Measurements from ENCODE around the gene SLC33A1. TPM values are rescaled to one million over a fixed set of nuclear protein-coding genes. Genes with fewer than 3 reads are reported as not detected.
A peak's percentile ranks its signal among the peaks of the same experiment; 100 is the strongest.
"Not testable (repeated sequence)": the region's sequence is repeated elsewhere in the genome, so short reads cannot be mapped to it uniquely, and the experiment has no call there.

The SLC33A1 gene
- total and polyA plus RNA-seq, 10 of the 15 experiments (the other 5 are each of a cell fraction or from before 2014, with no cell fraction given) = 6.4 to 25.2 (median 19.8) TPM

GRCh38 chr3:155862290-155862982, 8.2 kb upstream of the SLC33A1 start:
- 70% methylated on average over 12 of the region's 12 CpGs for WGBS (ENCODE audit: insufficient coverage, insufficient replicate concordance, low lambda C conversion rate, missing lambda C conversion rate)
- H3K9ac ChIP-seq (ENCODE audit: control insufficient read depth, insufficient read depth, low read length); H3K79me2 ChIP-seq (ENCODE audit: control insufficient read depth, insufficient read depth, low read length); H3K27ac ChIP-seq (ENCODE audit: control insufficient read depth, insufficient read depth); H3K4me2 ChIP-seq (ENCODE audit: control insufficient read depth, insufficient read depth); DNase-seq (ENCODE audit: low read depth, low spot score); H3K4me3 ChIP-seq; FAIRE-seq; in situ Hi-C loops (cut with MboI); H3K9me3 ChIP-seq (replicated peaks; ENCODE audit: control insufficient read depth, insufficient read depth, low read length); H3K4me1 ChIP-seq (ENCODE audit: control insufficient read depth, insufficient read depth, low read length); BruUV-seq (replicated peaks); H2AFZ ChIP-seq (ENCODE audit: control insufficient read depth, low read depth, low read length); H3K27me3 ChIP-seq (replicated peaks in 1 of 2; ENCODE audit: control insufficient read depth in 2 of 2, insufficient read depth in 2 of 2, low read length in 1 of 2); H3K36me3 ChIP-seq (ENCODE audit: control insufficient read depth in 2 of 2, insufficient read depth in 2 of 2, low read length in 1 of 2); H4K20me1 ChIP-seq (ENCODE audit: control insufficient read depth, insufficient read depth): not testable (repeated sequence)
- SMC1A ChIA-PET (ENCODE audit: uncharacterized antibody, unreplicated experiment) = interaction anchor here (1.2 to 1.5 kb wide), 3 partner anchors 10 to 55 kb away, joined by 4 to 11 read pairs (median 5); no protein-coding TSS in a partner anchor
- 0 out of 2 replicates have a peak, but pooled peaks have one; percentile 11 for TF ChIP-seq ATF7 (IDR thresholded peaks at IDR 0.05; ENCODE audit: low read depth)
- TF ChIP-seq NFYB (IDR thresholded peaks at IDR 0.05; ENCODE audit: insufficient read depth, low read depth, low read length) = peak; percentile 75
- POLR2A ChIA-PET = interaction anchor here (0.6 to 1.4 kb wide), 4 partner anchors 9 to 59 kb away, joined by 3 to 6 read pairs (median 4); no protein-coding TSS in a partner anchor
- intact Hi-C loops (cut with micrococcal nuclease; ENCODE audit: unreplicated experiment) = loop anchor here (5.0 kb wide), 1 partner anchor 510 kb away; no protein-coding TSS in a partner anchor
- RAD21 ChIA-PET (ENCODE audit: unreplicated experiment) = interaction anchor here (2.6 kb wide), 1 partner anchor 56 kb away, joined by 10 read pairs; the partner anchor contains the start of gene C3orf33
- CTCF ChIA-PET = interaction anchor here (1.3 to 5.2 kb wide), 2 partner anchors 16 to 56 kb away, joined by 6 to 70 read pairs; partner anchors contain the start of gene C3orf33
- ATAC-seq = peak; percentile 44

- Histone ChIP-seq H3K4me1 (ENCODE audit: control insufficient read depth, insufficient read depth, low read length) (no peaks in the 10 kb centered on the region), H3K9me3 (replicated peaks; ENCODE audit: control insufficient read depth, insufficient read depth, low read length) (no peaks in the 10 kb centered on the region), H3K79me2 (ENCODE audit: control insufficient read depth, insufficient read depth, low read length) (no peaks in the 10 kb centered on the region), H3K9ac (ENCODE audit: control insufficient read depth, insufficient read depth, low read length) (no peak overlapping the region), H3K27ac (ENCODE audit: control insufficient read depth, insufficient read depth) (no peak overlapping the region), H3K36me3 (ENCODE audit: control insufficient read depth in 2 of 2, insufficient read depth in 2 of 2, low read length in 1 of 2) (no peaks in the 10 kb centered on the region), H3K4me2 (ENCODE audit: control insufficient read depth, insufficient read depth) (no peak overlapping the region), H4K20me1 (ENCODE audit: control insufficient read depth, insufficient read depth) (no peaks in the 10 kb centered on the region), H2AFZ (ENCODE audit: control insufficient read depth, low read depth, low read length) (0 out of 2 replicates have a peak overlapping the region, but pooled peaks have one; percentile 8), H3K27me3 (replicated peaks in 1 of 2; ENCODE audit: control insufficient read depth in 2 of 2, insufficient read depth in 2 of 2, low read length in 1 of 2) (no peaks in the 10 kb centered on the region), H3K4me3 (no peak overlapping the region)
- CTCF ChIA-PET = interaction anchor here (0.6 to 5.2 kb wide), 4 partner anchors 8 to 63 kb away, joined by 3 to 70 read pairs (median 5); partner anchors contain the start of gene C3orf33
- BruUV-seq (replicated peaks) = no TSS peak
- no peak for DNase-seq (ENCODE audit: low read depth, low spot score)
- WGBS (ENCODE audit: insufficient coverage, insufficient replicate concordance, low lambda C conversion rate, missing lambda C conversion rate) = 48% methylated on average over 2 of the region's 2 CpGs
- in situ Hi-C loops (cut with MboI) (no loop called here), intact Hi-C loops (cut with micrococcal nuclease; ENCODE audit: unreplicated experiment) (loop anchor here (5.0 kb wide), 1 partner anchor 509 kb away; no protein-coding TSS in a partner anchor)
- FAIRE-seq = no peak
- no peak for ATAC-seq
- SMC1A ChIA-PET (ENCODE audit: uncharacterized antibody, unreplicated experiment) = interaction anchor here (1.2 to 1.5 kb wide), 4 partner anchors 9 to 55 kb away, joined by 4 to 11 read pairs (median 5); no protein-coding TSS in a partner anchor
- RAD21 ChIA-PET (ENCODE audit: unreplicated experiment) = interaction anchor here (1.2 to 2.6 kb wide), 2 partner anchors 8 to 56 kb away, joined by 4 to 10 read pairs; partner anchors contain the start of gene C3orf33
- POLR2A ChIA-PET = interaction anchor here (0.9 to 1.4 kb wide), 3 partner anchors 10 to 17 kb away, joined by 3 to 6 read pairs (median 4); no protein-coding TSS in a partner anchor
- TF ChIP-seq SREBF2 (IDR thresholded peaks at IDR 0.05; ENCODE audit: low read length) (no peak), CBX3 (IDR thresholded peaks at IDR 0.05; ENCODE audit: borderline replicate concordance, low read depth) (no peak), BRCA1 (IDR thresholded peaks at IDR 0.05; ENCODE audit: low read depth, low read length) (no peak), BACH1 (IDR thresholded peaks at IDR 0.05; ENCODE audit: borderline replicate concordance) (no peak), CREM (IDR thresholded peaks at IDR 0.05; ENCODE audit: low read depth) (no peak), ZNF384 (IDR thresholded peaks at IDR 0.05; ENCODE audit: borderline replicate concordance, low read depth, low read length) (no peak), EED (IDR thresholded peaks at IDR 0.05; ENCODE audit: low read depth) (no peak), RUNX3 (IDR thresholded peaks at IDR 0.05; ENCODE audit: low read length) (no peak), MLLT1 (IDR thresholded peaks at IDR 0.05) (no peak), IRF3 (IDR thresholded peaks at IDR 0.05) (no peak), SMAD5 (IDR thresholded peaks at IDR 0.05; ENCODE audit: low read depth) (no peak)
Measured at GRCh38 chr3:155861476-155862183, 7.4 kb upstream of the SLC33A1 start.

All from GM12878 (cell line).